HEK293 (cell line): ENCODE measurements around the gene FAM83E.

Source experiments
- KLF16 ChIP-seq: fragments of 450-650 bp; formaldehyde crosslinking; IDR thresholded peaks from 2 replicates; pipeline ENCODE4 v1.5.1; 2017; ENCODE audit warnings: missing biosample characterization, missing genetic modification characterization
- KLF8 ChIP-seq: fragments of 450-650 bp; formaldehyde crosslinking; IDR thresholded peaks from 2 replicates; pipeline ENCODE4 v1.5.1; 2016; ENCODE audit warnings: missing biosample characterization, missing genetic modification characterization
- SCRT1 ChIP-seq: fragments of 450-650 bp; formaldehyde crosslinking; IDR thresholded peaks from 2 replicates; pipeline ENCODE4 v1.5.1; 2016; ENCODE audit warnings: missing biosample characterization, missing genetic modification characterization, borderline replicate concordance
- SETDB1 ChIP-seq: IDR thresholded peaks from one replicate; pipeline ENCODE4 v1.6.1; 2017; ENCODE audit warnings: mild to moderate bottlenecking, low read length, moderate library complexity, mixed read lengths; ENCODE audit not compliant: insufficient read length
- SP7 ChIP-seq: fragments of 450-650 bp; formaldehyde crosslinking; IDR thresholded peaks from 2 replicates; pipeline ENCODE4 v1.5.1; 2016; ENCODE audit warnings: missing biosample characterization, missing genetic modification characterization
- ZBTB48 ChIP-seq: fragments of 450-650 bp; formaldehyde crosslinking; IDR thresholded peaks from 2 replicates; pipeline ENCODE4 v1.5.1; 2016; ENCODE audit warnings: missing biosample characterization, missing genetic modification characterization
- ZBTB7A ChIP-seq: fragments of 450-650 bp; formaldehyde crosslinking; IDR thresholded peaks from 2 replicates; pipeline ENCODE4 v1.5.1; 2016; ENCODE audit warnings: low read depth, missing biosample characterization, missing genetic modification characterization
- ZBTB8A ChIP-seq: fragments of 450-650 bp; formaldehyde crosslinking; IDR thresholded peaks from 2 replicates; pipeline ENCODE4 v1.5.1; 2016; ENCODE audit warnings: missing biosample characterization, missing genetic modification characterization
- ZFHX2 ChIP-seq: fragments of 450-650 bp; formaldehyde crosslinking; conservative IDR thresholded peaks from 2 replicates; pipeline ENCODE4 v1.5.1; 2016; ENCODE audit warnings: missing biosample characterization, missing genetic modification characterization
- ZFP69B ChIP-seq: fragments of 450-650 bp; formaldehyde crosslinking; IDR thresholded peaks from 2 replicates; pipeline ENCODE4 v1.5.1; 2016; ENCODE audit warnings: missing biosample characterization, missing genetic modification characterization
- ZNF112 ChIP-seq: fragments of 450-650 bp; formaldehyde crosslinking; IDR thresholded peaks from 2 replicates; pipeline ENCODE4 v1.5.0; 2017; ENCODE audit warnings: missing biosample characterization, missing genetic modification characterization
- ZNF184 ChIP-seq: fragments of 450-650 bp; IDR thresholded peaks from 2 replicates; pipeline ENCODE4 v1.5.1; 2018; ENCODE audit warnings: missing biosample characterization, mild to moderate bottlenecking, missing genetic modification characterization
- ZNF37A ChIP-seq: fragments of 450-650 bp; IDR thresholded peaks from 2 replicates; pipeline ENCODE4 v1.5.1; 2018; ENCODE audit warnings: missing biosample characterization, missing genetic modification characterization
- ZNF561 ChIP-seq: fragments of 450-650 bp; IDR thresholded peaks from 2 replicates; pipeline ENCODE4 v1.5.1; 2018; ENCODE audit warnings: missing biosample characterization, missing genetic modification characterization, borderline replicate concordance
- ZNF626 ChIP-seq: fragments of 450-650 bp; sonication (Bioruptor Pico); formaldehyde crosslinking; IDR thresholded peaks from 2 replicates; pipeline ENCODE4 v1.5.1; 2018; ENCODE audit warnings: missing biosample characterization, missing genetic modification characterization, inconsistent platforms
- ZNF76 ChIP-seq: fragments of 450-650 bp; formaldehyde crosslinking; IDR thresholded peaks from 2 replicates; pipeline ENCODE4; 2016; ENCODE audit warnings: low read depth, missing biosample characterization, missing genetic modification characterization, borderline replicate concordance
- ZNF791 ChIP-seq: fragments of 450-650 bp; formaldehyde crosslinking; IDR thresholded peaks from 2 replicates; pipeline ENCODE4 v1.5.1; 2016; ENCODE audit warnings: missing biosample characterization, missing genetic modification characterization
- ZXDB ChIP-seq: fragments of 450-650 bp; formaldehyde crosslinking; IDR thresholded peaks from 2 replicates; pipeline ENCODE4 v1.5.1; 2016; ENCODE audit warnings: missing biosample characterization, missing genetic modification characterization
- TF ChIP-seq, protein P1 (sequence below): fragments of 450-650 bp; formaldehyde crosslinking; IDR thresholded peaks from 2 replicates; pipeline ENCODE4 v1.5.1; 2017; ENCODE audit warnings: missing biosample characterization, missing genetic modification characterization
- TF ChIP-seq, protein P2 (sequence below): fragments of 450-650 bp; formaldehyde crosslinking; IDR thresholded peaks from 2 replicates; pipeline ENCODE4 v1.5.1; 2016; ENCODE audit warnings: missing biosample characterization, missing genetic modification characterization, borderline replicate concordance
- TF ChIP-seq, protein P3 (sequence below): fragments of 450-650 bp; formaldehyde crosslinking; IDR thresholded peaks from 2 replicates; pipeline ENCODE4 v1.5.1; 2016; ENCODE audit warnings: missing biosample characterization, missing genetic modification characterization
- TF ChIP-seq, protein P4 (sequence below): fragments of 450-650 bp; formaldehyde crosslinking; IDR thresholded peaks from 2 replicates; pipeline ENCODE4 v1.5.1; 2016; ENCODE audit warnings: missing biosample characterization, missing genetic modification characterization
- TF ChIP-seq, protein P5 (sequence below): fragments of 450-650 bp; formaldehyde crosslinking; IDR thresholded peaks from 2 replicates; pipeline ENCODE4 v1.5.1; 2016; ENCODE audit warnings: missing biosample characterization, missing genetic modification characterization
- TF ChIP-seq, protein P6 (sequence below): fragments of 450-650 bp; formaldehyde crosslinking; IDR thresholded peaks from 2 replicates; pipeline ENCODE4 v1.5.1; 2017; ENCODE audit warnings: missing biosample characterization, missing genetic modification characterization

The FAM83E gene

DNA sequence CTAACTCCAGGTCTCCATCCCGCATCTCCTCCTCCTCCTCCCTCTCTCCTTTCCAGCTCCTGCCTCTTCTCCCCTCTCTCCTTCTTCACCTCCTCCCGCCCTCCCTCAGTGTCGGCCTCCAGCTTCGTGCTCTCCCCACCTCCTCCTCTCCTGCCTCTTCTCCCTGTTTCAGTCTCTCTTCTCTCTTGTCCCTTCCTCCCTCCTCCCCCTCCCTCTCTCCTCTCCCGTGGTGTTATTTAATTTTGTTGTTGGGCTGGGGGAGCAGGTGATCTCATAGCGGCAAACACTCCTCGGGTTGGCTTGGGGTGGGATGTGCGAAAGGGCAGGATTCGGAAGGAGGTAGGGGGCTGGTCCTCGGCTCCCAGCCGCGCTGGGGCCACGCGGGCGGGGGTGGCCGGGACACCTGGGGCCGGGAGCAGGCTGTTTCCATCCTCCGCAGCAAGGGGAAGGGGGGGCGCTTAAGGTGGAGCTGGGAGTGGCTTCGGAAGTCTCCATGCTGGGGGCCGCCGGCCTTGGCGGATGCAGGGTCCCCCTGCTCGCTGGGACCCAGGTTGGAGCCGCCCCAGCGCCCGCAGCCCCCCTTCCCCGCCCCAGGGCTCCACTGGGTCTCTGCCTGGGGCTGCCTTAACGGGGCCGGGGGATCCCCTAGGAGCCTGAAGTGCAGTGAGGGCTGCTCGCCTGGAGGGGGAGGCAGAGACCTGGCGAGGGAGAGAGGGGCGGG lies 31.3 kb upstream of the FAM83E start, which contains the start of gene CA11 (continued):
- TF ChIP-seq, protein P1, sequence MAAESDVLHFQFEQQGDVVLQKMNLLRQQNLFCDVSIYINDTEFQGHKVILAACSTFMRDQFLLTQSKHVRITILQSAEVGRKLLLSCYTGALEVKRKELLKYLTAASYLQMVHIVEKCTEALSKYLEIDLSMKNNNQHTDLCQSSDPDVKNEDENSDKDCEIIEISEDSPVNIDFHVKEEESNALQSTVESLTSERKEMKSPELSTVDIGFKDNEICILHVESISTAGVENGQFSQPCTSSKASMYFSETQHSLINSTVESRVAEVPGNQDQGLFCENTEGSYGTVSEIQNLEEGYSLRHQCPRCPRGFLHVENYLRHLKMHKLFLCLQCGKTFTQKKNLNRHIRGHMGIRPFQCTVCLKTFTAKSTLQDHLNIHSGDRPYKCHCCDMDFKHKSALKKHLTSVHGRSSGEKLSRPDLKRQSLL (tag by site-specific recombination), result 0 out of 2 replicates have a peak, but pooled peaks have one; percentile 37
- TF ChIP-seq ZNF76 (tag by site-specific recombination) (peak; percentile 57; the same call in 1 of the 2 replicates), SP7 (tag by site-specific recombination) (peak; percentile 74), ZNF184 (tag by site-specific recombination) (no peak), KLF8 (tag by site-specific recombination) (peak; percentile 82), ZFHX2 (peak; percentile 97), ZNF626 (tag by site-specific recombination) (no peak), ZNF37A (no peak), ZBTB7A (tag by site-specific recombination) (no peak; the same call in 1 of the 2 replicates), ZNF561 (tag by site-specific recombination) (peak; percentile 88; the same call in 1 of the 2 replicates), ZFP69B (tag by site-specific recombination) (no peak), ZBTB8A (peak; percentile 73), KLF16 (tag by site-specific recombination) (peak; percentile 86), ZXDB (peak; percentile 80), ZBTB48 (peak; percentile 63), ZNF791 (no peak; the same call in 1 of the 2 replicates), ZNF112 (tag by site-specific recombination) (no peak), SETDB1 (no peak), SCRT1 (tag by site-specific recombination) (no peak)
- TF ChIP-seq, protein P2, sequence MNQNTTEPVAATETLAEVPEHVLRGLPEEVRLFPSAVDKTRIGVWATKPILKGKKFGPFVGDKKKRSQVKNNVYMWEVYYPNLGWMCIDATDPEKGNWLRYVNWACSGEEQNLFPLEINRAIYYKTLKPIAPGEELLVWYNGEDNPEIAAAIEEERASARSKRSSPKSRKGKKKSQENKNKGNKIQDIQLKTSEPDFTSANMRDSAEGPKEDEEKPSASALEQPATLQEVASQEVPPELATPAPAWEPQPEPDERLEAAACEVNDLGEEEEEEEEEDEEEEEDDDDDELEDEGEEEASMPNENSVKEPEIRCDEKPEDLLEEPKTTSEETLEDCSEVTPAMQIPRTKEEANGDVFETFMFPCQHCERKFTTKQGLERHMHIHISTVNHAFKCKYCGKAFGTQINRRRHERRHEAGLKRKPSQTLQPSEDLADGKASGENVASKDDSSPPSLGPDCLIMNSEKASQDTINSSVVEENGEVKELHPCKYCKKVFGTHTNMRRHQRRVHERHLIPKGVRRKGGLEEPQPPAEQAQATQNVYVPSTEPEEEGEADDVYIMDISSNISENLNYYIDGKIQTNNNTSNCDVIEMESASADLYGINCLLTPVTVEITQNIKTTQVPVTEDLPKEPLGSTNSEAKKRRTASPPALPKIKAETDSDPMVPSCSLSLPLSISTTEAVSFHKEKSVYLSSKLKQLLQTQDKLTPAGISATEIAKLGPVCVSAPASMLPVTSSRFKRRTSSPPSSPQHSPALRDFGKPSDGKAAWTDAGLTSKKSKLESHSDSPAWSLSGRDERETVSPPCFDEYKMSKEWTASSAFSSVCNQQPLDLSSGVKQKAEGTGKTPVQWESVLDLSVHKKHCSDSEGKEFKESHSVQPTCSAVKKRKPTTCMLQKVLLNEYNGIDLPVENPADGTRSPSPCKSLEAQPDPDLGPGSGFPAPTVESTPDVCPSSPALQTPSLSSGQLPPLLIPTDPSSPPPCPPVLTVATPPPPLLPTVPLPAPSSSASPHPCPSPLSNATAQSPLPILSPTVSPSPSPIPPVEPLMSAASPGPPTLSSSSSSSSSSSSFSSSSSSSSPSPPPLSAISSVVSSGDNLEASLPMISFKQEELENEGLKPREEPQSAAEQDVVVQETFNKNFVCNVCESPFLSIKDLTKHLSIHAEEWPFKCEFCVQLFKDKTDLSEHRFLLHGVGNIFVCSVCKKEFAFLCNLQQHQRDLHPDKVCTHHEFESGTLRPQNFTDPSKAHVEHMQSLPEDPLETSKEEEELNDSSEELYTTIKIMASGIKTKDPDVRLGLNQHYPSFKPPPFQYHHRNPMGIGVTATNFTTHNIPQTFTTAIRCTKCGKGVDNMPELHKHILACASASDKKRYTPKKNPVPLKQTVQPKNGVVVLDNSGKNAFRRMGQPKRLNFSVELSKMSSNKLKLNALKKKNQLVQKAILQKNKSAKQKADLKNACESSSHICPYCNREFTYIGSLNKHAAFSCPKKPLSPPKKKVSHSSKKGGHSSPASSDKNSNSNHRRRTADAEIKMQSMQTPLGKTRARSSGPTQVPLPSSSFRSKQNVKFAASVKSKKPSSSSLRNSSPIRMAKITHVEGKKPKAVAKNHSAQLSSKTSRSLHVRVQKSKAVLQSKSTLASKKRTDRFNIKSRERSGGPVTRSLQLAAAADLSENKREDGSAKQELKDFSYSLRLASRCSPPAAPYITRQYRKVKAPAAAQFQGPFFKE (tag by site-specific recombination), result no peak
- TF ChIP-seq, protein P3, sequence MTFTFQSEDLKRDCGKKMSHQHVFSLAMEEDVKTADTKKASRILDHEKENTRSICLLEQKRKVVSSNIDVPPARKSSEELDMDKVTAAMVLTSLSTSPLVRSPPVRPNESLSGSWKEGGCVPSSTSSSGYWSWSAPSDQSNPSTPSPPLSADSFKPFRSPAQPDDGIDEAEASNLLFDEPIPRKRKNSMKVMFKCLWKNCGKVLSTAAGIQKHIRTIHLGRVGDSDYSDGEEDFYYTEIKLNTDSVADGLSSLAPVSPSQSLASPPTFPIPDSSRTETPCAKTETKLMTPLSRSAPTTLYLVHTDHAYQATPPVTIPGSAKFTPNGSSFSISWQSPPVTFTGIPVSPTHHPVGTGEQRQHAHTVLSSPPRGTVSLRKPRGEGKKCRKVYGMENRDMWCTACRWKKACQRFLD (tag by site-specific recombination), result no peak
- TF ChIP-seq, protein P4, sequence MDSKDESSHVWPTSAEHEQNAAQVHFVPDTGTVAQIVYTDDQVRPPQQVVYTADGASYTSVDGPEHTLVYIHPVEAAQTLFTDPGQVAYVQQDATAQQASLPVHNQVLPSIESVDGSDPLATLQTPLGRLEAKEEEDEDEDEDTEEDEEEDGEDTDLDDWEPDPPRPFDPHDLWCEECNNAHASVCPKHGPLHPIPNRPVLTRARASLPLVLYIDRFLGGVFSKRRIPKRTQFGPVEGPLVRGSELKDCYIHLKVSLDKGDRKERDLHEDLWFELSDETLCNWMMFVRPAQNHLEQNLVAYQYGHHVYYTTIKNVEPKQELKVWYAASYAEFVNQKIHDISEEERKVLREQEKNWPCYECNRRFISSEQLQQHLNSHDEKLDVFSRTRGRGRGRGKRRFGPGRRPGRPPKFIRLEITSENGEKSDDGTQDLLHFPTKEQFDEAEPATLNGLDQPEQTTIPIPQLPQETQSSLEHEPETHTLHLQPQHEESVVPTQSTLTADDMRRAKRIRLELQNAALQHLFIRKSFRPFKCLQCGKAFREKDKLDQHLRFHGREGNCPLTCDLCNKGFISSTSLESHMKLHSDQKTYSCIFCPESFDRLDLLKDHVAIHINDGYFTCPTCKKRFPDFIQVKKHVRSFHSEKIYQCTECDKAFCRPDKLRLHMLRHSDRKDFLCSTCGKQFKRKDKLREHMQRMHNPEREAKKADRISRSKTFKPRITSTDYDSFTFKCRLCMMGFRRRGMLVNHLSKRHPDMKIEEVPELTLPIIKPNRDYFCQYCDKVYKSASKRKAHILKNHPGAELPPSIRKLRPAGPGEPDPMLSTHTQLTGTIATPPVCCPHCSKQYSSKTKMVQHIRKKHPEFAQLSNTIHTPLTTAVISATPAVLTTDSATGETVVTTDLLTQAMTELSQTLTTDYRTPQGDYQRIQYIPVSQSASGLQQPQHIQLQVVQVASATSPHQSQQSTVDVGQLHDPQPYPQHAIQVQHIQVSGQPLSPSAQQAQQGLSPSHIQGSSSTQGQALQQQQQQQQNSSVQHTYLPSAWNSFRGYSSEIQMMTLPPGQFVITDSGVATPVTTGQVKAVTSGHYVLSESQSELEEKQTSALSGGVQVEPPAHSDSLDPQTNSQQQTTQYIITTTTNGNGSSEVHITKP (tag by site-specific recombination), result peak; percentile 98
- TF ChIP-seq, protein P5, sequence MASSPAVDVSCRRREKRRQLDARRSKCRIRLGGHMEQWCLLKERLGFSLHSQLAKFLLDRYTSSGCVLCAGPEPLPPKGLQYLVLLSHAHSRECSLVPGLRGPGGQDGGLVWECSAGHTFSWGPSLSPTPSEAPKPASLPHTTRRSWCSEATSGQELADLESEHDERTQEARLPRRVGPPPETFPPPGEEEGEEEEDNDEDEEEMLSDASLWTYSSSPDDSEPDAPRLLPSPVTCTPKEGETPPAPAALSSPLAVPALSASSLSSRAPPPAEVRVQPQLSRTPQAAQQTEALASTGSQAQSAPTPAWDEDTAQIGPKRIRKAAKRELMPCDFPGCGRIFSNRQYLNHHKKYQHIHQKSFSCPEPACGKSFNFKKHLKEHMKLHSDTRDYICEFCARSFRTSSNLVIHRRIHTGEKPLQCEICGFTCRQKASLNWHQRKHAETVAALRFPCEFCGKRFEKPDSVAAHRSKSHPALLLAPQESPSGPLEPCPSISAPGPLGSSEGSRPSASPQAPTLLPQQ (tag by site-specific recombination), result peak; percentile 76
- TF ChIP-seq, protein P6, sequence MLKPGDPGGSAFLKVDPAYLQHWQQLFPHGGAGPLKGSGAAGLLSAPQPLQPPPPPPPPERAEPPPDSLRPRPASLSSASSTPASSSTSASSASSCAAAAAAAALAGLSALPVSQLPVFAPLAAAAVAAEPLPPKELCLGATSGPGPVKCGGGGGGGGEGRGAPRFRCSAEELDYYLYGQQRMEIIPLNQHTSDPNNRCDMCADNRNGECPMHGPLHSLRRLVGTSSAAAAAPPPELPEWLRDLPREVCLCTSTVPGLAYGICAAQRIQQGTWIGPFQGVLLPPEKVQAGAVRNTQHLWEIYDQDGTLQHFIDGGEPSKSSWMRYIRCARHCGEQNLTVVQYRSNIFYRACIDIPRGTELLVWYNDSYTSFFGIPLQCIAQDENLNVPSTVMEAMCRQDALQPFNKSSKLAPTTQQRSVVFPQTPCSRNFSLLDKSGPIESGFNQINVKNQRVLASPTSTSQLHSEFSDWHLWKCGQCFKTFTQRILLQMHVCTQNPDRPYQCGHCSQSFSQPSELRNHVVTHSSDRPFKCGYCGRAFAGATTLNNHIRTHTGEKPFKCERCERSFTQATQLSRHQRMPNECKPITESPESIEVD (tag by site-specific recombination), result no peak
